H7 (cell line): ENCODE data around the gene RBM12. TPM values are rescaled to one million over a fixed set of nuclear protein-coding genes. Genes with fewer than 3 reads are reported as not detected.

Experiments
- DNase-seq: peaks from one replicate; pipeline ENCODE4 v3.0.0; 2012
- H3K27me3 ChIP-seq: 2 replicates; pipeline ENCODE4 v1.6.0; 2011; ENCODE audit warnings: mild to moderate bottlenecking, low read length; ENCODE audit not compliant: control insufficient read depth, insufficient read depth
- H3K36me3 ChIP-seq: replicated peaks from 2 replicates; pipeline ENCODE4 v1.5.1; 2011; ENCODE audit warnings: low read length; ENCODE audit not compliant: control insufficient read depth, insufficient read depth
- H3K4me3 ChIP-seq: 2 replicates; pipeline ENCODE4 v1.5.1; 2011; ENCODE audit warnings: low read depth, mild to moderate bottlenecking, control low read depth, low read length, moderate library complexity; ENCODE audit not compliant: insufficient read depth
- total RNA-seq: library from RNA; depleted of rRNA; stranded (reverse); fragments of >200 nt; shearing (Covaris generic); gene quantifications from 2 replicates; pipeline ENCODE4 v1.2.3, GENCODE V29; 2014

The RBM12 gene
- total RNA-seq, 1 experiment from 2014 or later: 49.5 TPM

DNA sequence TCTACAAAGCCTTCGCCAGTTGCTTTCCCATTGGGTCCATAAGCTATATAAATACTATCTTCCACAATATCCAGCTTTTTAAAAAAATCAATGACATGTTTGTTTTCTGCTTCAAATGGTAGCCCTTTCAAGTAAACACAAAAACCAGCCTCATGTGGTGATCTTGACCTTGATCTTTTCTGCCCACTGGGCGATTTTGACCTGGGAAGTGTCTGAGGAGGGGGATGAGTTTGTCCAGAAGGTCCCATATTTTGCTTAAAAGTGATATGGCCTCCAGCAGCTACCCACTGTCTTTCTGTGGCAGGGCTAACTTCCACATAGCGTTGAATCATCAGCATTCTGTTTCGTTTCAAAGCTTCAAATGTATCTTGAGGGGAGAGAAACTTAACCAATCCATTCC is 10.8 kb downstream of the RBM12 start:
- Histone ChIP-seq H3K4me3 (no peak overlapping the region), H3K27me3 (no peaks in the 10 kb centered on the region), H3K36me3 (peaks cover 10% of the 10 kb centered on the region)
- no peak for DNase-seq

DNA sequence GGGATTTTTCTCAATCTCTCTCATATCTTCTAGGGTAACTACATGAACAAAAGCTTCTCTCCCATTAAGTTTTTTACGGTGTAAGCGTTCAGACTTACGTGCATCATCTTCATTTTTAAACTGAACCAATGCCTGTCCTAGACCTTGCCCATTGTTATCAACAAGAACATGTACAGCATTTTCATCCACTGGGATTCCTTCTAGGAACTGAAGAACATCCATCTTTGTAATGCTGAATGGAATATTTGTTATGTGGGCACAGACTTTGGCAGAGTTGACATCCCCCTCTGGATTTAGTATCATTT is 11.3 kb downstream of the RBM12 start:
- DNase-seq: no peak
- no peak overlapping the region for H3K4me3 ChIP-seq
- H3K36me3 ChIP-seq: peaks cover 10% of the 10 kb centered on the region
- H3K27me3 ChIP-seq: no peaks in the 10 kb centered on the region

DNA sequence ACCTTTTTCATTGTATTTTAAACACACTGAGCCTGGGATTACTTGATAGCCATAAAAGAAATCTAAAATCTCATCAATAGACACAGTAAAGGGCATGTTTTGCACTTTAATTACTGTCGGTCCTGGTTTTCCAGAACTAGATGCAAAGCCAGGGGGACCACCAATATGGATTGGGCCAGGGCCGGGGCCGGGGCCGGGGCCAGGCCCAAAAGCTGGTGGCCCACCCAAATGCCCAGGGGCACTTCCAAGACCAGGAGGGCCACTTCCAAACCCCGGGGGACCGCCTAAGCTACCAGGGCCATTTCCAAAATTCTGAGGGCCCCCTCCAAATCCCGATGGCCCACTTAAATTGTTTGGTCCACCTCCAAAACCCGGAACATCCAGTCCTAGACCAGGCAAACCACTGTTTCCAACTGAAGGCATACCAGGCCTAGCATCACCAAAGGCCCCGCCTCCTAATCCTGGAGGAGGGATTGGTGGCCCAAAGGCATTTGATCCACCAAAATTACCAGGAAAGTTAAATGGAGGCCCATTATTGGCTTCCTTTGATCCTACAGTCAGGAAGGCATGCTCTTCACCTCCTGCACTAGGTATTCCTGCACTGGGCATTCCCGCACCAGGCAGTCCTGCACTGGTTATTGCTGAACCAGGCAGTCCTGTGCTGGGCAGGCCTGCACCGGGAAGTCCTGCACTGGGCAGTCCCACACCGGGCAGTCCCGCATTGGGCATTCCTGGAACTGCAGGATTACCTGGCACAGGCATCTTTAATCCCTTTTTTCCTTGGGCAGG is 11.9 kb downstream of the RBM12 start:
- DNase-seq: no peak
- no peak overlapping the region for H3K4me3 ChIP-seq
- H3K27me3 ChIP-seq: no peaks in the 10 kb centered on the region
- H3K36me3 ChIP-seq: peaks cover 10% of the 10 kb centered on the region

DNA sequence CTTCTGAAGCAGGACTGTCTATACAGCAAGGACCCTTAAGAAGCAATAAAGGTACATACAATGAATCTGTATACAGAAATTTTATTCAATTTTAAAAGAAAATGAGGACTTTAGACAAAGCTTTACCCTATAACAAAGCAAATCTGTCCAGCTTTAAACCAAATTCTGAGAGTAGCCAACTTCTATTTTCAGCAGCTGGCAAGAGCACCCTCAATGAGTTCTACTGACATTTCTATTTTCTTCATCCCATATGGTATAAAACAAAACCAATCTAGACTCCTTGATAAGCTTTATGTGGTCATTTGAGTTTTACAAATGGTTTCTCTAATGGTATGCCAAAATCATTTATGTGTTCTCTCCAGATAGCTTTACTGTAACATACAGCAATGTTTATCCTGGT is 12.7 kb downstream of the RBM12 start:
- no peak for DNase-seq
- H3K27me3 ChIP-seq: no peaks in the 10 kb centered on the region
- no peak overlapping the region for H3K4me3 ChIP-seq
- peaks cover 10% of the 10 kb centered on the region for H3K36me3 ChIP-seq

GRCh38 chr20:35650632-35651031 is 14.1 kb downstream of the RBM12 start:
- H3K4me3 ChIP-seq: no peak overlapping the region
- peaks cover 10% of the 10 kb centered on the region for H3K36me3 ChIP-seq
- H3K27me3 ChIP-seq: no peaks in the 10 kb centered on the region
- no peak for DNase-seq

DNA sequence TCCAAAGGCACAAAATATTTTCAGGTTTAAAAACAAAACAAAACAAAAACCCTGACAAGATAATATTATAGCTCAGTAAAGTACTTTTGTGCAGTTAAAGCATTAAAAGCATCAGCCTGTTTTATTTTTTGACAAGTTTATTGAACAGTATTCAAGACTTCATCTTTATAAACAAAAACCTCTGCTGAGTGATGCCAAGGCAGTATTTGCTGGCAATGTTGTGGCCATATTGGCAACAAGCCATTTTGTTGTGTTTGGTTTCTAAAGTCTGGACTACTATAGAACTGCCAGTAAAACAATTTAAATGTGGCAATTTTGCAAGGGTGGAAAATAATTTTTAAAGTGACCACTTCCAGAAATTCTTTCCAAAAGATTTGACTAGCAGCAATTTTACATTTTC is 15.9 kb downstream of the RBM12 start:
- Histone ChIP-seq H3K36me3 (peaks cover 2% of the 10 kb centered on the region), H3K27me3 (no peaks in the 10 kb centered on the region), H3K4me3 (no peak overlapping the region)
- DNase-seq: no peak

DNA sequence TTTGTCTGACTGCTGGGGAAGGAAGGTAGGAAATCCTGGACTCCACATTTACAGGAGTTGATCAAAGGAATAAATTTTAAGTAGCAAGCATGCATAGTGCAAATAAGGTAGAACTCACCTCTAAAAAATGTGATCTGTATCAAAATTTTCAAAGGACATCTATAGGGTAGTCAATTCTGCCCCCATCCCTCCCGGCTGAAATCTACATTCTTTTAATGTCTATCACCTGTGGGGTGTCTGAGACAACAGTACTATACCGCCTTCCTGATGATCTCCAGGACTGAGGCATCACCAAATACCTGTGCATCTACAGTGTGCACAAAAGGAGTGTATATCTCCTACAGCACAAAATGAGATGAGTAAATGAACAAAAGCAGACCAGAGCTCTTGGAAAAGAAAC is 19.9 kb downstream of the RBM12 start:
- H3K27me3 ChIP-seq: no peaks in the 10 kb centered on the region
- no peak overlapping the region for H3K4me3 ChIP-seq
- no peak for DNase-seq
- no peaks in the 10 kb centered on the region for H3K36me3 ChIP-seq

GRCh38 chr20:35643045-35643444 is 21.7 kb downstream of the RBM12 start:
- Histone ChIP-seq H3K36me3 (no peaks in the 10 kb centered on the region), H3K27me3 (no peaks in the 10 kb centered on the region), H3K4me3 (no peak overlapping the region)
- DNase-seq: no peak

GRCh38 chr20:35641743-35642142 is 23.0 kb downstream of the RBM12 start:
- DNase-seq: no peak
- Histone ChIP-seq H3K27me3 (no peaks in the 10 kb centered on the region), H3K36me3 (no peaks in the 10 kb centered on the region), H3K4me3 (no peak overlapping the region)

GRCh38 chr20:35640724-35641123 is 24.0 kb downstream of the RBM12 start:
- no peak for DNase-seq
- Histone ChIP-seq H3K36me3 (no peaks in the 10 kb centered on the region), H3K27me3 (no peaks in the 10 kb centered on the region), H3K4me3 (no peak overlapping the region)

GRCh38 chr20:35638751-35639150 is 25.9 kb downstream of the RBM12 start:
- Histone ChIP-seq H3K36me3 (no peaks in the 10 kb centered on the region), H3K27me3 (no peaks in the 10 kb centered on the region), H3K4me3 (no peak overlapping the region)
- no peak for DNase-seq

- no peak for DNase-seq
- peaks cover 5% of the 10 kb centered on the region for H3K36me3 ChIP-seq
- no peak overlapping the region for H3K4me3 ChIP-seq
- no peaks in the 10 kb centered on the region for H3K27me3 ChIP-seq
These were observed 27.4 kb downstream of the RBM12 start for GRCh38 chr20:35637276-35637675.

- Histone ChIP-seq H3K4me3 (no peak overlapping the region), H3K36me3 (peaks cover 13% of the 10 kb centered on the region), H3K27me3 (no peaks in the 10 kb centered on the region)
- no peak for DNase-seq
These were observed 28.6 kb downstream of the RBM12 start for GRCh38 chr20:35636095-35636494.

DNA sequence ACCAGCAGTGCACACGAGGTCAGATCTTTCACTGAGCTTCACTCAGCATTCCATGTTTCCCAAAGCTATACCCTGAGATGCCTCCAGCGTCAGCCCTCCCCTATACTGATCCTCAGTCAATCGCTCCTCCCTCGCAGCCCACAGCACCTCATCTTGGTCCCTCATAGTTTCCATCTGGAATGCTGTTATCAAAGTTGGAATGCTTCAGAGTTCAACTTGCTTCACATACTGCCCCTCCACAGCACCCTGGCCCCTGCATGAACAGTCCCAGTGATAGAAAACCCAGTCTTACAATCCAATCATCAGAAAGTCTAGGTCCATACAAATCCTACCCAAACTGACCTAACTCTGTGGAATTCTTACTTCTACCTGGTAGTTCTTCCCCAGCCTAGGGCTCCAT is 29.0 kb downstream of the RBM12 start:
- Histone ChIP-seq H3K36me3 (peaks cover 18% of the 10 kb centered on the region), H3K4me3 (no peak overlapping the region), H3K27me3 (no peaks in the 10 kb centered on the region)
- DNase-seq: no peak

DNA sequence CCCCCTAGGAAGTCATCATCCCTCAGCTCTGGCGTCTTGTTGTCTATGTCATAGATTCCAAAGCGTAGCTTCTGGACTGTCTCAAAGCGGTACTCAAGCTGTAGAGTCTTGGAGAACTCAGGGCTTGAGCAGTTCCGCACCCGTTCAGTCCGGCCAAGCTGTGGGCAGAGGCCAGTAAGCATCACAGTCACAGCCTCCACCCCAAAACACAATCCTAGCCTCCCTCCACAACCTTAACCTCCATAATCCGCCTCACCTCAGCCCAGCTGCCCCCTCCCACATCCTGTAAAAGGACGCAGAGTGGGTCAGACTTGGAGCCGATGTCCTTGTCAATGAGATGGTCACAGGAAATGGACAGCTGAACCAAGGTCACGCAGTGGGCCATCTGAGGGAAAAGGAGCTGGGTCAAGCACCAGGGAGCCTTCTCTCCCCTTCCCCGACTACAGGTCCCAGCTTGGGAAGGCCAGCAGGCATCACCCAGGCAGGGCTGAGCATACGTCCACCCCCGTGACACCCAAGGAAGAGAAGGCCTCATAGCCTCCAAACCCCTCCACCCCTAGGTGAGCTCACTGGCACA is 32.1 kb downstream of the RBM12 start:
- H3K36me3 ChIP-seq: peaks cover 26% of the 10 kb centered on the region
- no peak for DNase-seq
- H3K27me3 ChIP-seq: no peaks in the 10 kb centered on the region
- no peak overlapping the region for H3K4me3 ChIP-seq

DNA sequence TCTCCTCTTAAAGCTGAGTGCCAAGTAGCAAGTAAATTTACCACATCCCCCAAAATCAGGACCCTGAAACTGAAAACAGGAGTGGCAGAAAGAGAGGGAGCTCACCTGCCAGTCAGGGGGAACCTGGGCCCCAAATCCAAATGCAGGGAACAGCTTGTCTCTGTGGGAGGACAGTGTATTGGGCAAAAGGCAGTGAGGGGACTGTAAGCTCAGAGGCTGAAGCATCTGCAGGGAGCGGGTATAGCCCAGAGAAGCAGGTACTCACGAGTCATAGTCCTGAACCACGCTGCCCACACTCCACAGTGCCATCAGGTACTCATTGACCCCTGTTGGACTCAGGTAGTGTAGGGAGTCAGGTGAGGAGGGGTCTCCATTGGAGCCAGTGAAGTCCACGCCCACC is 34.1 kb downstream of the RBM12 start:
- Histone ChIP-seq H3K27me3 (no peaks in the 10 kb centered on the region), H3K4me3 (no peak overlapping the region), H3K36me3 (peaks cover 42% of the 10 kb centered on the region)
- no peak for DNase-seq
